GM19023 (cell line): ENCODE data around the gene C11orf21.
"Not testable (repeated sequence)": the region's sequence is repeated elsewhere in the genome, so short reads cannot be mapped to it uniquely, and the experiment has no call there.

ENCODE experiments used
- ATAC-seq: cut with Tn5 transposase; IDR thresholded peaks from one replicate; pipeline ENCODE4 v1.9.1; 2021; ENCODE audit warnings: mild to moderate bottlenecking, moderate library complexity; ENCODE audit not compliant: unreplicated experiment

The C11orf21 gene

DNA sequence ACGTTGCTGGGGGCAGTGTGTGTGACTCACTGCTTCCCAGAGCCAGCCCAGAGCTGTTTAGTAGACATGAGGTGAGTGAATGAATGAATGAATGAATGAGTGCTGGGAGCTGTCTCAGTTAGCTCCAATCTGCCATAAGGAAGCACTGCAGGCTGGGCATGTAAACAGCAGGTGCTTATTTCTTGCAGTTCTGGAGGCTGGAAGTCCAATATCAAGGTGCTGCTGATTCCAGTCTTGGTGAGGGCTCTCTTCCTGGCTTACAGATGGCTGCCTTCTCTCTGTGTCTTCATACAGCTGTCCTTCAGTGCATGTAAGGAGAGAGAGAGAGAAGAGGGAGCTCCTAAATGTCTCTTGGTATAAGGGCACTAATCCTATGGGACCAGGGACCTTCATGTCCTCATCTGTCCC lies 4.1 kb downstream of the C11orf21 start:
- ATAC-seq, result no peak

DNA sequence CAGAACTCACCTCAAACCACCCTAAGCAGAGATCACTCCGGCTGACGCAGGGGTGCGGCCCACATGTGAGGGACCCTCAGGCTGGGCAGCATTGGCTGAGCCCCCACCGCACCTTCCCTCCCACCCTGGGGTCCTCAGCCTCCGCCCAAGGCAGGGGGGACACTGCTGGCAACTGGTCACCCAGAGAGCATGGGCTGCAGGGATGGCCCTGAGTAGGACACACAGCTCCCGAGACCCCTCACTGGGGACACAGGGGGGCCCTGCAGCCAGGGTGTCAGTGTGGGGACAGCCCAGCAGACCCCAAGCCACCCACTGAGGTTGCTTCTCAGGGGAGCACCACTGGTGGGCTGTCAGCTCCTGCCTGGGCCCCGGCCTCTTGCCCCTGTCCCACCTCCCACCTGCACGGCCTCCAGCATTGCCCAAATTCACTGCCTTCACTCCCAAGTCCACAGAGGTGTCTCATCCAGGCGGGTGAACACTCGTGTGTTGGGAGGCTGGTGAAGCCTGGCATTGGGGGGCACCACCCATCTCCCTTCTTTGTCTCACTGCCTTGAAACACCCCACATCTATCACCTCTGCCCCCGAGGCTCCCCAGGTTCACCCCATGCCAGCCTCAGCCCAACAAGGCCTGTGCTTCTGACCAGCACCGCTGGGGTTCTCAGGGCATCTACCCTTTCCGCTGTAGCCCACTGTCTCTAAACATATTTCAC lies 4.7 kb downstream of the C11orf21 start:
- no peak for ATAC-seq

DNA sequence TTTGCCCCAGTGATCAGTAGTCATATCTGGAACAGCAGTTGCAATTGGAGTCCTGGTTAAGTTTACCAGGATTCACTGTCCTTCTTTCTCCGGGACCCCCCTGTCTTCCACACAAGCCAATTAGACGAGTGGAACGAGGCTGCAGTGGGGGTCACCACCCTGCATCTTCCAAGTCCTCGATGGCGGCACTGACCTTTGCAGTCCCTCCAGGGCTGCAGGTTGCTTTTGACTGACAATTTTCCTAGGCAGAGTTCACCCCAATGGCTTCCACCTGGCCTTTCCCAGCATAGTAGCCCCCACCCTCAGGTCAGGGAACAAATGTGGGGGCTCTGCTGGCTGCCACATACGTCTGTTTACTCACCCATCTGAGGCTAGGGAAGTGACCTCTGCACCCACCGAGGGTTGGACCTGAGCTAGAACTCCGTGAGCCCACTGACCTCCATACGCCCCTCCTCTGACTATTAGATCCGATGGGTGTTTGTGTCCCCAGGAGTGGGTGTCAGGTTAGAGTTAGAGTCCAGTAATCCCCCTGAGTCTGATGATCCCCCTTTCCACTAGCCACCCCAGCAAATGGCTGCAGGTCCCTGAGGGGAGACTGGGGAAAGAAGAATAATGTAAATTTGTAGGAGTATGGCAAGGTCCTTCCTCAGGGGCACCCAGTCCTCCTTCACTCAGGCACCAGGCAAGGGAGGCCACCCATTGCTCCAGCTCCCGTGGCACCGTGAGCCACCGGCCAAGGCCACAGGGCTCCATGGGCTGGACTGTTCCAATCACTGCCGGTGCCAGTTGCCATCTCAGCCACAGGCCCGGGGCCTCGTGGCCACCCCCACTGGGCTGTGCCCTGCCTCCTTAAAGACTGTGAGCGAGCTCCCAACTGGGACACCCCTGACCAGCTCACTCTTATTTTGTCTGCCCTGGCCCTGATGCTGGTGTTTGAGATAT lies 5.5 kb downstream of the C11orf21 start:
- no peak for ATAC-seq

- ATAC-seq, result no peak
These were observed 6.8 kb downstream of the C11orf21 start for GRCh38 chr11:2294926-2295290.

GRCh38 chr11:2293984-2294925 lies 7.5 kb downstream of the C11orf21 start:
- no peak for ATAC-seq

GRCh38 chr11:2293531-2293971 lies 8.2 kb downstream of the C11orf21 start:
- ATAC-seq, result no peak

DNA sequence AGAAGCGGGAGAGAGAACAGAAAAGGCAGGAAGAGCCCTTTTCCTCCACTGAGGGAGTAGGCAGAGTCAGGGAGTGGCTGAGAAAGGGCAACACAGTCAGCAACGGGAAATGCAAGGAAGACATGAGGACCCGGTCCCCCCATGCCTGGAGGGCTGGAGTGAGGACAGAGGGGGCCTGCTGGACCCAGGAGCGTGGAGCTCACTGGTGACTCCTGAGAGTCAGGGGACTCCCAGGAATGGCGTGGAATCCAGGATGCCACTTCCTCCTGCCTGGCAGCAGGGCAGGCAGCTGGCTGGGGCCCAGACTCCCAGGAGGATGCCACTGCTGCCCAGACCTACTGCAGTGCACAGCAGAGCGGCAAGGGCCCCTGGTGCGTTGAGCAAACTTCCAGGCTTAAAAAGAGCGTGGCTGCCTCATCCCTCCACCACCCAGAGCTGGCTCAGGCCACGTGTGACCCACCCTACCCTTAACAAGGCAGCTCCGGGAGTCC lies 11.3 kb downstream of the C11orf21 start:
- no peak for ATAC-seq

DNA sequence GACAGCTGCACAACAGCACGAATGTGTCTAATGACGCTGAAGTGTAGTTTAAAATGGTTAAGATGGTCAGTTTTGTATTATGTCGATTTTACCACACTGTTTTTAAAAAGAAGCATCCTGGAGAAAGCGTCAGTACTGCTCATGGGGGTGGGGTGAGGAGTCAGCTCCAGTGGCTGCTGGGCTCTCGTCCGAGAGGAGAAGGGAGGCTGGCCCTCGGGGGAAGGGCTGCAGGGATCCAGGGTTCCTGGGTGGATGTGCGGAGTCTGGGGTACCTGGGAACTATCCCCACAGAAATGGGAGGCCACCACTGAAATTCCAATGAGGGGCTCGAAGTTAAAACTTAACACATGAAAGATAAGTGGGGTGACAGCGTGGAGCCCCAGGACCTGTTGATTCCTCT lies 11.9 kb downstream of the C11orf21 start:
- ATAC-seq, result no peak

DNA sequence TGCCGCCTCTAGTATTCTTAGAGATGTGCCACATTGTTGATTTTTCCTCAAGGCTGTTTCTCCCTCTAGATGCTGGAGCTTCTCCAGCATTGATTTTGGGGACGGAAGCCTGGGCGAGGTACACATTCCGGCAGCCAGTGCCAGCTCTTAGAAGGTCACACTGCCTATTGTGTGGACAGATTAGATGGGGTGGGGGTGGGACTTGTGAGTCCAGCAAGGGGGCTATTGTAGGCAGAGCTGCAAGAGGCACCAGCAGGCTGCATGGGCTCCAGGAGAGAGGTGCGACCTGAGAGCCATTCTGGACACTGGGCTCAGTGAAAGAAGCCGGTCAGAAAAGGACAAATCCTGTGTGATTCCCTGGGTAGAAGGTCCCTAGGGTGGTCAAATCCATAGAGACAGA lies 12.4 kb downstream of the C11orf21 start:
- no peak for ATAC-seq

DNA sequence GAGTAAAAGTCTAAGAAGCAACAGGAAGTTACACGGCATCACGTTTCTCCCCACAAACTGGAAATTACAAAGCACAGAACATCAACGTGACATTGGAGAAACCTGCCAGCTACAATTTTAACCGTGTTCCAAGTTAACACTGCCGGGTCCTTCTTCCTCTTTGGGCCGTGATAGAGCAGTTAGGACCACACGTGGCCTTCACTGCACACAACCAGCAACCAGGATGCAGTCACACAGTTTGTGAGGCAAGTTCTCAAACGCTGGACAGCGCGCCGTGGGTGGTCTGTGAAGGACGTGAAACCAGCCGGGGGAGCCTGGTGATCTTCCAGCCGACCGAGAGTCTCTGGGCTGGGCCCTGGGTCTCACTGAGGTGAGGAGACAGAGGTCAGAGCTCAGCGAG lies 14.6 kb downstream of the C11orf21 start:
- no peak for ATAC-seq

- not testable (repeated sequence) for ATAC-seq
These were observed 15.4 kb downstream of the C11orf21 start for GRCh38 chr11:2286350-2286749.

GRCh38 chr11:2280208-2280607 lies 21.5 kb downstream of the C11orf21 start:
- ATAC-seq, result no peak

DNA sequence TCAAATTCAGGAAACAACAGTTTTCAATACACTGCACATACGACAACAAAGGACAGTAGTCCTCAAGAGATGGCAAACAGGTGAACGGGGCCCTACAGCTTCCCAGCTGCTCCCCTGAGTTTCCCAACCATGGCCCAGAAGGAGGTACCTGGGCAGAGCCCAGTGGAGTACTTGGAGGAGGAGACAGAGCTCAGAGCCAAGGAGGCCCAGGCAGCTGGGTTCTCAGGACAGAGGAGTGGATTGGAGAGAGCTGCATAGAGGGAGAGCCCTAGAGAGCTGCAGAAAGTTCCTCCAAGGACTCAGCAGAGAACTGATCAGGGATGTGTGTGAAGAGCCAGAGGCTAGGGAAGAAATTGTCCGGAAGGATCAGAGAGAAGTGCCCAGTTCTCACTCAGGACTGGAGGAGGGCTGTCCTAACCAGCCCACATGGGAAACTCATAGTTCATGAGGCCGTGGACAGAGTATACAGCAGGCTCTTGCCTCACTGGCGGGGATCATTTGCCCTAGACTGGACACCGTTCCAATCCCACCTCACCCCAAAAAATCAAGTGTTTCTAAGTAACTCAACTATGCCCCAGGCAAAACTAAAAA lies 23.7 kb downstream of the C11orf21 start:
- no peak for ATAC-seq

DNA sequence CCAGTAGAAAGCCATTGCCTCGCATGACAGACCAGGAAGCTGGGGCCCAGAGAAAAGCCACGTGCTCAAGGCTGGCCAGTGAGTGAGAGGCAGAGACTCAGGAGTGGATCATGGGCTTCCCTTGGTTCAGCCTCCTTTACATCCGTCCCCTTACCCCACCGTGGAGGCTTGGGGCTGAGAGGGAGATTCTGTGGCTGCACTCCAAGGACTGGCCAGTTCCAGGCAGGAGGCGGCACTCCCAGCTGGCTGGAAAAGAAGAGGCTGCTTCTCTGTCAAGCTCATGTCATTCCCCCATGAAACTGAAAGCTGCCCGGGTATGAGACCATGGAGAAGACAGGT lies 24.7 kb downstream of the C11orf21 start:
- no peak for ATAC-seq

GRCh38 chr11:2276280-2277007 lies 25.3 kb downstream of the C11orf21 start:
- no peak for ATAC-seq

DNA sequence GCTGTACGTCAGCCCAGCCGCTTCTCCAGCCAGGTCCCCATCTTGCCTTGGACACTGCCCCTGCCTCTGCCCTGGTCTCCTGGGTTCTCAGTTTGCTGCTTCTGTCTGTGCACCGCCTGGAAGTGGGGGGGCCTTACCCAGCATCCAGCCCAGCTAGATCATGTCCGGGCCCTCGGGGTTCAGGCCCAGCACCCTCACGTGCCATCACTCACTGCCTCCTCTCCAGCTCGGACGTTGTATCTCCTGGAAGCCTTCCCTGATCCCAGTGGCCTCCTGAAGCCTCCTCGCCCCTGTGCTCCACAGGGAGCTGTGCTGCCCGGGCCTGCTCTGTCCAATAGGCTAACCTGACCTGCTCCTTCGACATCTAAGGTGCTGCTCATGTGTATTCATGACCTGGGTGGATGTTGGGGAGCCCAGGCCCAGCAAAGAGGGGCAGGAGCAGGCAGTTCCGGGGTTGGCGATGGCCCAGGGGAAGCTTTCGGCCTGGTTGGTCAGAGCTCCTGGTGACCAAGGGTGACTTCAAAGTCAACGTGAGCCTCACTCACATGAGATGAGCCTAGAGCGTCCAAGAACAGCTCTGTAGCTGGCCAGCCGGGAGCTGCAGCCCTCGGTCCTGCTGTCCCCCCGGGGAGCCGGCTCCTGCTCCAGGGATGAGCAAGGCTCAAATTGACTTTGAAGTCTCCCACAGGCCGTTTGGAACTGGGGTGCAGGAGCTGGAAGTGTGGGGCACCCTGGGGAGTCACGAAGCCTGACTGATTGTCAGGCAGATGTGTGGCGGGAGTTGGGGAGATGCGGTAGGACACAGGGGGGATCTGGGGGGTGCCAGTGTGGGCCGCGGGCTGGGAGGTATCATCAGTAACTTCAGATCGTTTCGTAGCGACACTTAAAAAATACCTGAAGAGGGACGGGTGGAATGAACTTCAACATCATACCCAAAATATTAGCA lies 26.1 kb downstream of the C11orf21 start:
- ATAC-seq, result no peak

DNA sequence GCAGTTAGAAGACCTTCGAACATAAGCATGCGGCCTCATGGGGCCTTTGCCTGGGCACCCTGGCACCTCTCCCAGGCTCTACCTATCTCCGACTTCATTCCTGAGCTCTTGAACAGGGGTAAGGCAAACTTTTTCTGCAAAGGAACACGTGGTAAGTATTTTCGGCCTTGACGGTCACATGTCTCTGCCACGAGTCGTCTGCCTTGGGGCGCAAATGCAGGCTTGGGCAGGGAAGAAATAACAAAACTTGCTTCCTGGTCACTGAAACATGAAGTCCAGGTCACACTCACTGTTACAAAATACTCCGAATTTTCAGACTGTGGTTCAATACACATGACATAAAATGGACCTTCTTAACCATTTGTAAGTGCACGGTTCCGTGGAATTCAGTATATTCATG lies 27.9 kb downstream of the C11orf21 start:
- no peak for ATAC-seq

GRCh38 chr11:2273311-2273710 lies 28.4 kb downstream of the C11orf21 start:
- ATAC-seq, result no peak

GRCh38 chr11:2272946-2273280 lies 28.8 kb downstream of the C11orf21 start:
- ATAC-seq, result no peak
